HCT116 (cell line): Measurements from ENCODE around the gene NXPE4. TPM values are rescaled to one million over a fixed set of nuclear protein-coding genes. Genes with fewer than 3 reads are reported as not detected.
A peak's percentile ranks its signal among the peaks of the same experiment; 100 is the strongest.

ENCODE experiments used
- ATAC-seq: fragments of 200-7000 bp; cut with Tn5 transposase; 2 replicates; pipeline ENCODE4 v1.9.1; 2020; ENCODE audit warnings: mild to moderate bottlenecking, moderate library complexity
- BruUV-seq: library from RNA; stranded (reverse); fragments of 400-500 nt; replicated peaks from 2 replicates; lab custom pipeline; 2021; lab: Mats Ljungman, UMichigan
- CTCF ChIA-PET: fragments of 300-600 bp; sonication (Branson Sonifier 250); formaldehyde crosslinking; loops from one replicate; lab custom pipeline; 2021; ENCODE audit warnings: antibody characterized with exemption; lab: Charles Lee
- POLR2A ChIA-PET: fragments of 300-600, 350-600 bp; sonication (Branson Sonifier 250); formaldehyde crosslinking; loops from one replicate; lab custom pipeline; 2021; ENCODE audit warnings: antibody characterized with exemption; lab: Charles Lee
- RAD21 ChIA-PET, 2 experiments: fragments of 300-600 bp; sonication (Branson Sonifier 250); formaldehyde crosslinking; loops; one replicate each; lab custom pipeline; 2023; ENCODE audit warnings: low total read pairs in 2 of 2; ENCODE audit not compliant: uncharacterized antibody in 2 of 2, unreplicated experiment in 2 of 2, low non-redundant PET in 1 of 2; lab: Charles Lee
- DNase-seq: peaks from one replicate; pipeline ENCODE4 v3.0.0-alpha.2; 2010; ENCODE audit warnings: low read depth, low spot score
- H2AFZ ChIP-seq: fragments of 200-600 bp; shearing (Covaris generic), sonication (generic); 2 replicates; pipeline ENCODE4 v1.6.1; 2017; ENCODE audit warnings: low read depth, mixed run types, mixed read lengths, antibody characterized with exemption, low read length; ENCODE audit not compliant: poor library complexity, severe bottlenecking
- H3K27ac ChIP-seq: 2 replicates; pipeline ENCODE4 v1.5.1; 2012; ENCODE audit warnings: low read depth, low read length
- H3K27me3 ChIP-seq: fragments of 200-600 bp; sonication (generic); 2 replicates; pipeline ENCODE4 v1.6.1; 2016; ENCODE audit warnings: mixed run types, low read length, mixed read lengths; ENCODE audit not compliant: insufficient read depth
- H3K36me3 ChIP-seq, 2 experiments: fragments of 200-500 bp in 1 of 2; fragments of 200-600 bp in 1 of 2; sonication (Bioruptor generic) in 1 of 2; sonication (generic) in 1 of 2; 2 replicates each; pipeline versions ENCODE4 v1.5.1 to v1.6.1; 2014 to 2016; ENCODE audit warnings: low read length in 2 of 2, inconsistent platforms in 1 of 2, mixed read lengths in 1 of 2, mixed run types in 1 of 2; ENCODE audit not compliant: insufficient read depth in 2 of 2, control insufficient read depth in 1 of 2
- H3K4me1 ChIP-seq, 2 experiments: fragments of 200-600 bp in 1 of 2; sonication (generic) in 1 of 2; 2 replicates each; pipeline versions ENCODE4 v1.5.1 to v1.6.1; 2012 to 2017; ENCODE audit warnings: low read length in 2 of 2, inconsistent platforms in 1 of 2, mild to moderate bottlenecking in 1 of 2, mixed read lengths in 1 of 2, mixed run types in 1 of 2, moderate library complexity in 1 of 2; ENCODE audit not compliant: insufficient read depth in 2 of 2, control insufficient read depth in 1 of 2
- H3K4me2 ChIP-seq: fragments of 200-600 bp; sonication (generic); 2 replicates; pipeline ENCODE4 v1.6.1; 2017; ENCODE audit warnings: mixed run types, low read length, mixed read lengths
- H3K4me3 ChIP-seq, 2 experiments: fragments of 200-600 bp in 1 of 2; sonication (generic) in 1 of 2; replicated peaks in 1 of 2; 2 replicates each; pipeline ENCODE4 v1.5.1; 2011 to 2016; ENCODE audit warnings: low read length in 2 of 2, control low read depth in 1 of 2, low read depth in 1 of 2, mild to moderate bottlenecking in 1 of 2, mixed read lengths in 1 of 2, mixed run types in 1 of 2
- H3K79me2 ChIP-seq: fragments of 200-600 bp; sonication (generic); 2 replicates; pipeline ENCODE4 v1.6.1; 2017; ENCODE audit warnings: mild to moderate bottlenecking, mixed run types, low read length, moderate library complexity, mixed read lengths; ENCODE audit not compliant: insufficient read depth
- H3K9ac ChIP-seq: fragments of 200-600 bp; sonication (generic); 2 replicates; pipeline ENCODE4 v1.6.1; 2016; ENCODE audit warnings: low read length, mixed read lengths
- H3K9me2 ChIP-seq: fragments of 200-600 bp; sonication (generic), shearing (Covaris generic); 2 replicates; pipeline ENCODE4 v1.6.1; 2017; ENCODE audit warnings: mixed run types, mild to moderate bottlenecking, moderate library complexity; ENCODE audit not compliant: insufficient read depth
- H3K9me3 ChIP-seq, 2 experiments: fragments of 200-500 bp in 1 of 2; fragments of 200-600 bp in 1 of 2; sonication (Bioruptor generic) in 1 of 2; sonication (generic) in 1 of 2; 2 replicates each; pipeline ENCODE4 v1.6.1; 2014 to 2017; ENCODE audit warnings: low read length in 2 of 2, mixed read lengths in 2 of 2, inconsistent platforms in 1 of 2, low read depth in 1 of 2, mild to moderate bottlenecking in 1 of 2, mixed run types in 1 of 2, moderate library complexity in 1 of 2; ENCODE audit not compliant: control insufficient read depth in 1 of 2, insufficient read depth in 1 of 2
- H4K20me1 ChIP-seq: fragments of 200-600 bp; sonication (generic), shearing (Covaris generic); 2 replicates; pipeline ENCODE4 v1.6.1; 2017; ENCODE audit warnings: mixed run types, mild to moderate bottlenecking, moderate library complexity; ENCODE audit not compliant: insufficient read depth
- CEBPB ChIP-seq: IDR thresholded peaks from 2 replicates; pipeline ENCODE4 v1.6.1; 2012; ENCODE audit warnings: low read depth
- CTCF ChIP-seq, 3 experiments: fragments of 200-600 bp in 1 of 3; sonication (generic) in 1 of 3; IDR thresholded peaks in 2 of 3; conservative IDR thresholded peaks in 1 of 3; 2 replicates each; pipeline ENCODE4 v1.5.1; 2012 to 2017; ENCODE audit warnings: low read depth in 2 of 3, low read length in 2 of 3, antibody characterized with exemption in 1 of 3, borderline replicate concordance in 1 of 3, control low read depth in 1 of 3, mild to moderate bottlenecking in 1 of 3, mixed read lengths in 1 of 3, mixed run types in 1 of 3, moderate library complexity in 1 of 3; ENCODE audit not compliant: insufficient read depth in 1 of 3
- EGR1 ChIP-seq: IDR thresholded peaks from 2 replicates; pipeline ENCODE4 v1.6.1; 2012; ENCODE audit warnings: low read depth
- EZH2phosphoT487 ChIP-seq: fragments of 200-600 bp; IDR thresholded peaks from 2 replicates; pipeline ENCODE4 v1.6.1; 2018; ENCODE audit warnings: antibody characterized with exemption, borderline replicate concordance
- JUND ChIP-seq: IDR thresholded peaks from 2 replicates; pipeline ENCODE4 v1.6.1; 2012
- MAX ChIP-seq: IDR thresholded peaks from 2 replicates; pipeline ENCODE4 v1.6.1; 2012
- POLR2A ChIP-seq: IDR thresholded peaks from 2 replicates; pipeline ENCODE4 v1.7.0; 2011; ENCODE audit warnings: borderline replicate concordance; ENCODE audit not compliant: insufficient read depth, insufficient read length; ENCODE audit errors: extremely low read depth
- RAD21 ChIP-seq: IDR thresholded peaks from 2 replicates; pipeline ENCODE4 v1.6.1; 2012; ENCODE audit warnings: low read depth, mild to moderate bottlenecking
- SP1 ChIP-seq: IDR thresholded peaks from 2 replicates; pipeline ENCODE4 v1.6.1; 2012; ENCODE audit warnings: low read depth
- SRF ChIP-seq: IDR thresholded peaks from 2 replicates; pipeline ENCODE4 v1.6.1; 2012; ENCODE audit warnings: low read depth
- ZBTB33 ChIP-seq: IDR thresholded peaks from 2 replicates; pipeline ENCODE4 v1.6.1; 2011; ENCODE audit warnings: mild to moderate bottlenecking, low read length, moderate library complexity; ENCODE audit not compliant: insufficient replicate concordance; ENCODE audit errors: extremely low read depth
- intact Hi-C: fragments of 100-400 bp; cut with micrococcal nuclease; formaldehyde crosslinking; loops from 2 replicates; pipeline ENCODE4 v1.10.0; 2022
- total RNA-seq: library from RNA; stranded (reverse); gene quantifications from one replicate; pipeline ENCODE4 v1.2.1, GENCODE V29; 2021; ENCODE audit not compliant: unreplicated experiment

The NXPE4 gene
- total RNA-seq, 1 experiment from 2014 or later, result not detected

- DNase-seq (no peak), ATAC-seq (no peak)
- no peak overlapping the region for H2AFZ ChIP-seq
- H3K27ac ChIP-seq, result no peak overlapping the region
- intact Hi-C loops, result loop anchor here (10.0 kb wide), 1 partner anchor 242 kb away; no protein-coding TSS in a partner anchor
- H3K9me2 ChIP-seq, result no peaks in the 10 kb centered on the region
- no peak overlapping the region for H3K4me3 ChIP-seq
- CTCF ChIA-PET, result no interaction called here
- H3K4me1 ChIP-seq, result no peaks in the 10 kb centered on the region
- POLR2A ChIA-PET, result no interaction called here
- no peak overlapping the region for H3K4me2 ChIP-seq
- no peaks in the 10 kb centered on the region for H3K36me3 ChIP-seq
- 0 out of 4 replicates have a peak, but pooled peaks cover 0 to 2% of the 10 kb centered on the region in 2 experiments for H3K9me3 ChIP-seq
- BruUV-seq, result no TSS peak
- H4K20me1 ChIP-seq, result no peaks in the 10 kb centered on the region
- H3K79me2 ChIP-seq, result no peaks in the 10 kb centered on the region
- H3K9ac ChIP-seq, result no peak overlapping the region
- no peaks in the 10 kb centered on the region for H3K27me3 ChIP-seq
- TF ChIP-seq CTCF (IDR thresholded peaks at IDR 0.05 in 2 of 3, conservative IDR thresholded peaks at IDR 0.05 in 1 of 3; ENCODE audit: borderline replicate concordance in 1 of 3, insufficient read depth in 1 of 3, low read depth in 2 of 3, low read length in 2 of 3) (peak; percentile 5 to 36 (median 20); a peak in 3 of 6 replicates), JUND (no peak), CEBPB (no peak), RAD21 (peak; percentile 54), EZH2phosphoT487 (no peak)
- RAD21 ChIA-PET, result no interaction called here
Measured at GRCh38 chr11:114586797-114587196, 8.8 kb downstream of the NXPE4 start.

GRCh38 chr11:114571712-114572111, 23.9 kb downstream of the NXPE4 start:
- intact Hi-C loops, result no loop called here
- Histone ChIP-seq H4K20me1 (no peaks in the 10 kb centered on the region), H3K9ac (no peak overlapping the region), H3K36me3 (no peaks in the 10 kb centered on the region), H3K4me3 (no peak overlapping the region), H3K27me3 (no peaks in the 10 kb centered on the region), H2AFZ (no peak overlapping the region), H3K4me2 (no peak overlapping the region), H3K4me1 (no peaks in the 10 kb centered on the region), H3K27ac (no peak overlapping the region), H3K9me3 (no peaks in the 10 kb centered on the region), H3K9me2 (no peaks in the 10 kb centered on the region), H3K79me2 (no peaks in the 10 kb centered on the region)
- ChIA-PET CTCF (no interaction called here), POLR2A (no interaction called here), RAD21 (no interaction called here)
- ATAC-seq (no peak), DNase-seq (no peak)
- TF ChIP-seq SP1 (no peak), MAX (no peak), CEBPB (no peak), POLR2A (no peak), SRF (no peak), ZBTB33 (no peak), EGR1 (no peak)
- BruUV-seq, result no TSS peak
